SU-DHL-6 (cell line): Measurements from ENCODE around the gene PKD2.

Experiments
- H2AFZ ChIP-seq: fragments of 200-600 bp; sonication (generic); 2 replicates; pipeline ENCODE4 v1.6.1; 2014; ENCODE audit warnings: low read depth, mild to moderate bottlenecking, moderate library complexity, mixed read lengths, antibody characterized with exemption, low read length; ENCODE audit not compliant: severe bottlenecking
- H3F3A ChIP-seq: fragments of 200-600 bp; shearing (Covaris generic); 2 replicates; pipeline ENCODE4 v1.6.0; 2016; ENCODE audit warnings: antibody characterized with exemption, mild to moderate bottlenecking; ENCODE audit not compliant: insufficient read depth
- H3K27ac ChIP-seq: fragments of 200-600 bp; sonication (generic); 2 replicates; pipeline ENCODE4 v1.5.1; 2016; ENCODE audit warnings: low read depth, mild to moderate bottlenecking, low read length, moderate library complexity, mixed read lengths
- H3K27me3 ChIP-seq: fragments of 200-600 bp; sonication (generic), shearing (Covaris generic); 2 replicates; pipeline ENCODE4 v1.6.0; 2014; ENCODE audit warnings: mild to moderate bottlenecking, low read length
- H3K36me3 ChIP-seq: fragments of 200-600 bp; sonication (generic); 2 replicates; pipeline ENCODE4 v1.6.1; 2014; ENCODE audit warnings: mild to moderate bottlenecking, low read length, mixed read lengths
- H3K4me2 ChIP-seq: fragments of 300-600, 200-600 bp; shearing (Covaris generic), sonication (generic); 2 replicates; pipeline ENCODE4 v1.6.0; 2014; ENCODE audit warnings: low read length, low read depth, mild to moderate bottlenecking; ENCODE audit not compliant: poor library complexity, severe bottlenecking
- H3K4me3 ChIP-seq: fragments of 200-600 bp; sonication (generic); 2 replicates; pipeline ENCODE4 v1.5.1; 2014; ENCODE audit warnings: antibody characterized with exemption, low read length, mild to moderate bottlenecking, mixed read lengths; ENCODE audit not compliant: insufficient read depth, poor library complexity, severe bottlenecking
- H3K79me2 ChIP-seq: fragments of 200-600 bp; sonication (generic); 2 replicates; pipeline ENCODE4 v1.6.1; 2014; ENCODE audit warnings: mild to moderate bottlenecking, low read length, moderate library complexity; ENCODE audit not compliant: insufficient read depth
- H3K9ac ChIP-seq: fragments of 200-600 bp; sonication (generic); 2 replicates; pipeline ENCODE4 v1.7.0; 2014; ENCODE audit warnings: mild to moderate bottlenecking, low read length
- H3K9me2 ChIP-seq: fragments of 200-600 bp; sonication (generic); replicated peaks from 2 replicates; pipeline ENCODE4 v1.6.1; 2014; ENCODE audit warnings: low read length; ENCODE audit not compliant: insufficient read depth
- H3K9me3 ChIP-seq: fragments of 200-600 bp; sonication (generic); 2 replicates; pipeline ENCODE4 v1.6.1; 2014; ENCODE audit warnings: low read length, mixed read lengths; ENCODE audit not compliant: insufficient read depth
- H4K20me1 ChIP-seq: fragments of 200-600 bp; sonication (generic); 2 replicates; pipeline ENCODE4 v1.6.1; 2014; ENCODE audit warnings: low read depth, mild to moderate bottlenecking, antibody characterized with exemption, low read length, moderate library complexity, mixed read lengths
- CTCF ChIP-seq: fragments of 200-600 bp; sonication (generic); IDR thresholded peaks from one replicate; pipeline ENCODE4 v1.5.1; 2017; ENCODE audit warnings: antibody characterized with exemption, mild to moderate bottlenecking, low read length, moderate library complexity; ENCODE audit not compliant: insufficient read depth, poor library complexity, severe bottlenecking
- EZH2phosphoT487 ChIP-seq: fragments of 200-600 bp; sonication (generic), shearing (Covaris generic); conservative IDR thresholded peaks from 2 replicates; pipeline ENCODE4 v1.6.1; 2018; ENCODE audit warnings: mild to moderate bottlenecking, antibody characterized with exemption, low read length, moderate library complexity, mixed read lengths

PKD2 gene

GRCh38 chr4:88063634-88064296 lies 56.3 kb downstream of the PKD2 start:
- Histone ChIP-seq H3K27ac (no peak overlapping the region), H3K9me3 (no peaks in the 10 kb centered on the region), H3F3A (no peaks in the 10 kb centered on the region), H4K20me1 (no peaks in the 10 kb centered on the region), H3K36me3 (no peaks in the 10 kb centered on the region), H3K9me2 (no peaks in the 10 kb centered on the region), H3K79me2 (no peaks in the 10 kb centered on the region), H3K4me2 (no peak overlapping the region), H3K9ac (no peak overlapping the region), H2AFZ (no peak overlapping the region), H3K27me3 (no peaks in the 10 kb centered on the region), H3K4me3 (no peak overlapping the region)
- no peak for TF ChIP-seq EZH2phosphoT487

- no peak for TF ChIP-seq EZH2phosphoT487
- no peak for TF ChIP-seq CTCF
- Histone ChIP-seq H3K9me3 (no peaks in the 10 kb centered on the region), H3K79me2 (no peaks in the 10 kb centered on the region), H2AFZ (no peak overlapping the region), H3K27me3 (no peaks in the 10 kb centered on the region), H4K20me1 (no peaks in the 10 kb centered on the region), H3K36me3 (no peaks in the 10 kb centered on the region), H3K4me3 (no peak overlapping the region), H3K27ac (no peak overlapping the region), H3F3A (no peaks in the 10 kb centered on the region), H3K4me2 (no peak overlapping the region), H3K9me2 (no peaks in the 10 kb centered on the region), H3K9ac (no peak overlapping the region)
Measured at GRCh38 chr4:88064410-88064809, 57.0 kb downstream of the PKD2 start.

GRCh38 chr4:88070031-88070430 lies 62.6 kb downstream of the PKD2 start:
- no peak overlapping the region for H2AFZ ChIP-seq
- no peaks in the 10 kb centered on the region for H3F3A ChIP-seq
- no peaks in the 10 kb centered on the region for H3K27me3 ChIP-seq
- no peaks in the 10 kb centered on the region for H4K20me1 ChIP-seq
- H3K4me2 ChIP-seq: no peak overlapping the region
- no peak overlapping the region for H3K9ac ChIP-seq
- H3K9me3 ChIP-seq: no peaks in the 10 kb centered on the region
- no peaks in the 10 kb centered on the region for H3K79me2 ChIP-seq
- H3K9me2 ChIP-seq: no peaks in the 10 kb centered on the region
- TF ChIP-seq CTCF (no peak), EZH2phosphoT487 (no peak)
- H3K4me3 ChIP-seq: no peak overlapping the region
- H3K36me3 ChIP-seq: no peaks in the 10 kb centered on the region
- no peak overlapping the region for H3K27ac ChIP-seq

GRCh38 chr4:88075336-88075735 lies 67.9 kb downstream of the PKD2 start:
- no peak for TF ChIP-seq CTCF
- TF ChIP-seq EZH2phosphoT487: no peak
- no peak overlapping the region for H3K9ac ChIP-seq
- H3K4me3 ChIP-seq: no peak overlapping the region
- H3K27ac ChIP-seq: no peak overlapping the region
- no peaks in the 10 kb centered on the region for H3K79me2 ChIP-seq
- no peak overlapping the region for H3K4me2 ChIP-seq
- no peaks in the 10 kb centered on the region for H4K20me1 ChIP-seq
- no peaks in the 10 kb centered on the region for H3F3A ChIP-seq
- no peak overlapping the region for H2AFZ ChIP-seq
- no peaks in the 10 kb centered on the region for H3K36me3 ChIP-seq
- H3K9me2 ChIP-seq: no peaks in the 10 kb centered on the region
- no peaks in the 10 kb centered on the region for H3K9me3 ChIP-seq
- H3K27me3 ChIP-seq: no peaks in the 10 kb centered on the region
